CD1c-positive myeloid dendritic cell (primary cell): ENCODE data around the gene KCNA3.
A peak's percentile ranks its signal among the peaks of the same experiment; 100 is the strongest.

Experiments
- DNase-seq: peaks from one replicate; pipeline ENCODE4 v3.0.0-alpha.2; 2016; ENCODE audit errors: extremely low spot score

KCNA3 gene

GRCh38 chr1:110638556-110638955 is 36.2 kb downstream of the KCNA3 start:
- DNase-seq, result no peak

GRCh38 chr1:110638058-110638457 is 36.7 kb downstream of the KCNA3 start:
- DNase-seq, result no peak

GRCh38 chr1:110637475-110637874 is 37.3 kb downstream of the KCNA3 start:
- DNase-seq, result no peak

- DNase-seq, result peak; percentile 67
Observed at GRCh38 chr1:110636149-110636935, 38.4 kb downstream of the KCNA3 start.

GRCh38 chr1:110635434-110635833 is 39.3 kb downstream of the KCNA3 start:
- DNase-seq, result no peak

- DNase-seq, result peak; percentile 86
Observed at GRCh38 chr1:110634455-110635311, 40.1 kb downstream of the KCNA3 start.

- DNase-seq, result no peak
Observed at GRCh38 chr1:110634086-110634454, 40.7 kb downstream of the KCNA3 start.

- no peak for DNase-seq
Observed at GRCh38 chr1:110633646-110634030, 41.1 kb downstream of the KCNA3 start.

- no peak for DNase-seq
Observed at GRCh38 chr1:110631836-110632620, 42.7 kb downstream of the KCNA3 start.

GRCh38 chr1:110630839-110631663 is 43.7 kb downstream of the KCNA3 start:
- peak; percentile 85 for DNase-seq

GRCh38 chr1:110628323-110629105 is 46.2 kb downstream of the KCNA3 start:
- DNase-seq, result no peak

- DNase-seq, result peak; percentile 92
Observed at GRCh38 chr1:110627764-110628163, 47.0 kb downstream of the KCNA3 start.

GRCh38 chr1:110626889-110627288 is 47.9 kb downstream of the KCNA3 start:
- DNase-seq, result no peak
